Eye (tissue), 1 donor: ENCODE measurements around the gene RGS10.
A peak's percentile ranks its signal among the peaks of the same experiment; 100 is the strongest.
"Not testable (repeated sequence)": the region's sequence is repeated elsewhere in the genome, so short reads cannot be mapped to it uniquely, and the experiment has no call there.

Experiments
- DNase-seq: peaks from one replicate; pipeline ENCODE4 v3.0.0-alpha.2; 2015

RGS10 gene

GRCh38 chr10:119542357-119542987 is at the start of gene RGS10:
TSS of gene RGS10 (minus strand) at chr10:119542719. CDS start at chr10:119542638, 81 bp downstream.
- DNase-seq: peak; percentile 70

- no peak for DNase-seq
These were observed 45.6 kb upstream of the RGS10 start for GRCh38 chr10:119588071-119588470.

GRCh38 chr10:119578355-119578754 is 35.8 kb upstream of the RGS10 start:
- DNase-seq: no peak

- DNase-seq: no peak
These were observed 33.5 kb upstream of the RGS10 start for GRCh38 chr10:119575991-119576390.

GRCh38 chr10:119575506-119575905 is 33.0 kb upstream of the RGS10 start:
- no peak for DNase-seq

- no peak for DNase-seq
These were observed 25.5 kb upstream of the RGS10 start for GRCh38 chr10:119567978-119568377.

- DNase-seq: no peak
These were observed 19.6 kb upstream of the RGS10 start for GRCh38 chr10:119562097-119562496.

- DNase-seq: not testable (repeated sequence)
These were observed 17.0 kb upstream of the RGS10 start for GRCh38 chr10:119559511-119559910.

- DNase-seq: not testable (repeated sequence)
These were observed 13.6 kb upstream of the RGS10 start for GRCh38 chr10:119556081-119556480.

- DNase-seq: no peak
These were observed 12.8 kb upstream of the RGS10 start for GRCh38 chr10:119555178-119555784.

- no peak for DNase-seq
These were observed 8.3 kb upstream of the RGS10 start for GRCh38 chr10:119550827-119551226.

- DNase-seq: no peak
These were observed 6.9 kb upstream of the RGS10 start for GRCh38 chr10:119549247-119549999.

GRCh38 chr10:119546009-119546408 is 3.5 kb upstream of the RGS10 start:
- DNase-seq: no peak

GRCh38 chr10:119545310-119545709 is 2.8 kb upstream of the RGS10 start:
- DNase-seq: no peak

GRCh38 chr10:119543814-119544642 is 1.5 kb upstream of the RGS10 start:
- peak; percentile 59 for DNase-seq

GRCh38 chr10:119542988-119543813 is 682 bp upstream of the RGS10 start:
- peak; percentile 78 for DNase-seq

GRCh38 chr10:119541459-119542356 is 811 bp downstream of the RGS10 start:
- DNase-seq: peak; percentile 42

- DNase-seq: no peak
These were observed 1.5 kb downstream of the RGS10 start for GRCh38 chr10:119541046-119541445.

- DNase-seq: no peak
These were observed 2.5 kb downstream of the RGS10 start for GRCh38 chr10:119540038-119540437.

GRCh38 chr10:119539359-119539825 is 3.1 kb downstream of the RGS10 start:
- no peak for DNase-seq
